NCI-H526 treated with DMSO at 0.1 percent for 48 hours (cell line): Measurements from ENCODE around the gene HECW1.

Experiments
- DNase-seq: peaks from one replicate; lab custom pipeline; 2025; lab: John Stamatoyannopoulos, UW

Gene HECW1

GRCh38 chr7:43148161-43148731 is 35.8 kb downstream of the HECW1 start:
- no peak for DNase-seq

- DNase-seq: no peak
These were observed 38.6 kb downstream of the HECW1 start for GRCh38 chr7:43151076-43151475.

- DNase-seq: no peak
These were observed 40.2 kb downstream of the HECW1 start for GRCh38 chr7:43152696-43153095.

- no peak for DNase-seq
These were observed 43.2 kb downstream of the HECW1 start for GRCh38 chr7:43155636-43156035.

- DNase-seq: no peak
These were observed 51.4 kb downstream of the HECW1 start for GRCh38 chr7:43163885-43164284.

GRCh38 chr7:43164757-43165156 is 52.3 kb downstream of the HECW1 start:
- DNase-seq: no peak

GRCh38 chr7:43166686-43167085 is 54.2 kb downstream of the HECW1 start:
- DNase-seq: no peak

- DNase-seq: no peak
These were observed 56.6 kb downstream of the HECW1 start for GRCh38 chr7:43169076-43169475.

- DNase-seq: no peak
These were observed 58.1 kb downstream of the HECW1 start for GRCh38 chr7:43170571-43170970.

GRCh38 chr7:43175570-43176200 is 63.2 kb downstream of the HECW1 start:
- DNase-seq: no peak

- no peak for DNase-seq
These were observed 66.9 kb downstream of the HECW1 start for GRCh38 chr7:43179393-43179792.

GRCh38 chr7:43192806-43193460 is 80.5 kb downstream of the HECW1 start:
- no peak for DNase-seq

GRCh38 chr7:43193893-43194292 is 81.4 kb downstream of the HECW1 start:
- DNase-seq: no peak

GRCh38 chr7:43195256-43195655 is 82.8 kb downstream of the HECW1 start:
- no peak for DNase-seq

- DNase-seq: no peak
These were observed 83.3 kb downstream of the HECW1 start for GRCh38 chr7:43195768-43196167.

- peak; percentile 2 for DNase-seq
These were observed 83.9 kb downstream of the HECW1 start for GRCh38 chr7:43196379-43196778.

GRCh38 chr7:43198016-43198415 is 85.6 kb downstream of the HECW1 start:
- no peak for DNase-seq

GRCh38 chr7:43198599-43199090 is 86.2 kb downstream of the HECW1 start:
- no peak for DNase-seq

- DNase-seq: no peak
These were observed 87.1 kb downstream of the HECW1 start for GRCh38 chr7:43199371-43200160.

GRCh38 chr7:43201912-43202311 is 89.5 kb downstream of the HECW1 start:
- no peak for DNase-seq

- DNase-seq: no peak
These were observed 91.6 kb downstream of the HECW1 start for GRCh38 chr7:43204081-43204480.

GRCh38 chr7:43205171-43205795 is 92.8 kb downstream of the HECW1 start:
- DNase-seq: no peak
